Suprapubic skin (tissue), 4 donors: ENCODE measurements around the gene ZNF527. TPM values are rescaled to one million over a fixed set of nuclear protein-coding genes. Genes with fewer than 3 reads are reported as not detected.

Experiments used
- DNase-seq, 2 donors: peaks; one replicate each; pipeline ENCODE4 v3.0.0-alpha.2; 2019; ENCODE audit warnings: low spot score in 2 of 2
- H3K27ac ChIP-seq: fragments of 200-600 bp; sonication (generic); one replicate; pipeline ENCODE4 v1.5.1; 2019
- H3K27me3 ChIP-seq: fragments of 200-600 bp; sonication (generic); one replicate; pipeline ENCODE4 v1.5.1; 2019
- H3K36me3 ChIP-seq: fragments of 200-600 bp; sonication (generic); one replicate; pipeline ENCODE4 v1.5.1; 2019
- H3K4me1 ChIP-seq: fragments of 200-600 bp; sonication (generic); one replicate; pipeline ENCODE4 v1.5.1; 2019
- H3K4me3 ChIP-seq: fragments of 200-600 bp; sonication (generic); one replicate; pipeline ENCODE4 v1.5.1; 2019; ENCODE audit warnings: mild to moderate bottlenecking
- H3K9me3 ChIP-seq: fragments of 200-600 bp; sonication (generic); one replicate; pipeline ENCODE4 v1.5.1; 2019
- CTCF ChIP-seq, 2 donors: fragments of 200-600 bp in 1 of 2; fragments of 450-650 bp in 1 of 2; sonication (generic) in 1 of 2; IDR thresholded peaks; one replicate each; pipeline ENCODE4 v1.5.1; 2016 to 2019; ENCODE audit warnings: antibody characterized with exemption in 2 of 2, mild to moderate bottlenecking in 1 of 2, moderate library complexity in 1 of 2
- EP300 ChIP-seq: sonication (generic); formaldehyde crosslinking; IDR thresholded peaks from one replicate; pipeline ENCODE4 v1.6.1; 2017; ENCODE audit warnings: antibody characterized with exemption
- POLR2A ChIP-seq, 2 donors: fragments of 450-650 bp; IDR thresholded peaks; one replicate each; pipeline ENCODE4 v1.6.1; 2017; ENCODE audit warnings: antibody characterized with exemption in 2 of 2, mild to moderate bottlenecking in 2 of 2, moderate library complexity in 2 of 2
- POLR2AphosphoS5 ChIP-seq, 3 donors: sonication (generic); formaldehyde crosslinking; IDR thresholded peaks; one replicate each; pipeline ENCODE4 v1.6.1; 2017; ENCODE audit warnings: antibody characterized with exemption in 3 of 3
- WGBS: methylation state at CpG from one replicate; pipeline ENCODE4 v1.1.5; 2018; 5-methylcytosine and 5-hydroxymethylcytosine counted together
- total RNA-seq, 4 donors: library from RNA; depleted of rRNA; stranded (reverse); fragments of >200 nt; gene quantifications; one replicate each; pipeline ENCODE4 v1.1.0, GENCODE V29; 2016

The ZNF527 gene
- total RNA-seq, 4 donors from 2014 or later: 2.9 to 10.5 (median 5.6) TPM

GRCh38 chr19:37412700-37413099 lies 41.8 kb downstream of the ZNF527 start:
- Histone ChIP-seq H3K4me3 (no peak overlapping the region), H3K27ac (no peak overlapping the region), H3K36me3 (peaks cover 37% of the 10 kb centered on the region), H3K9me3 (peaks cover 83% of the 10 kb centered on the region), H3K4me1 (no peaks in the 10 kb centered on the region), H3K27me3 (no peaks in the 10 kb centered on the region)
- 97% methylated on average over 2 of the region's 2 CpGs for WGBS
- no peak for DNase-seq
- TF ChIP-seq POLR2A (IDR thresholded peaks at IDR 0.05): no peak
- no peak for TF ChIP-seq POLR2AphosphoS5 (IDR thresholded peaks at IDR 0.05)
- no peak for TF ChIP-seq CTCF (IDR thresholded peaks at IDR 0.05)
- TF ChIP-seq EP300: no peak

GRCh38 chr19:37413313-37414084 lies 42.6 kb downstream of the ZNF527 start:
- Histone ChIP-seq H3K27me3 (no peaks in the 10 kb centered on the region), H3K9me3 (peaks cover 82% of the 10 kb centered on the region), H3K4me3 (no peak overlapping the region), H3K4me1 (no peaks in the 10 kb centered on the region), H3K36me3 (peaks cover 38% of the 10 kb centered on the region), H3K27ac (no peak overlapping the region)
- TF ChIP-seq CTCF (IDR thresholded peaks at IDR 0.05) (no peak), POLR2A (IDR thresholded peaks at IDR 0.05) (no peak), EP300 (no peak), POLR2AphosphoS5 (IDR thresholded peaks at IDR 0.05) (no peak)
- WGBS: 90% methylated on average over 1 of the region's 1 CpG
- no peak for DNase-seq

Other genes with a start within 250 kb of the ZNF527 start
- 1 to 10 TPM; 4.7 to 9.9 (median 6.0) TPM for gene ZNF585A, start 198.4 kb upstream of the ZNF527 start, total RNA-seq
- gene ZNF585B, start 160.6 kb upstream of the ZNF527 start, total RNA-seq: 10 to 100 TPM in 3 of 4 donors, 1 to 10 TPM in 1; 9.8 to 13.6 (median 11.8) TPM
- gene ZNF383, start 152.9 kb upstream of the ZNF527 start, total RNA-seq: 10 to 100 TPM in 1 of 4 donors, 1 to 10 TPM in 3; 4.9 to 18.4 (median 7.6) TPM
- 1 to 10 TPM; 2.7 to 7.8 (median 4.6) TPM for gene ZNF569, start 96.3 kb downstream of the ZNF527 start, total RNA-seq
- 1 to 10 TPM; 2.4 to 9.5 (median 3.9) TPM for gene ZNF570, start 98.3 kb downstream of the ZNF527 start, total RNA-seq
- gene ZNF793, start 135.8 kb downstream of the ZNF527 start, total RNA-seq: 1 to 10 TPM; 1.8 to 9.2 (median 6.0) TPM
- 10 to 100 TPM in 1 of 4 donors, 1 to 10 TPM in 3; 2.7 to 42.1 (median 6.4) TPM for gene ZNF571, start 223.7 kb downstream of the ZNF527 start, total RNA-seq
- 1 to 10 TPM in 3 of 4 donors, under 1 TPM in 1; 0.73 to 3.9 (median 3.5) TPM for gene ZNF540, start 223.8 kb downstream of the ZNF527 start, total RNA-seq